ENCODE data around the gene CAAP1.

DNA sequence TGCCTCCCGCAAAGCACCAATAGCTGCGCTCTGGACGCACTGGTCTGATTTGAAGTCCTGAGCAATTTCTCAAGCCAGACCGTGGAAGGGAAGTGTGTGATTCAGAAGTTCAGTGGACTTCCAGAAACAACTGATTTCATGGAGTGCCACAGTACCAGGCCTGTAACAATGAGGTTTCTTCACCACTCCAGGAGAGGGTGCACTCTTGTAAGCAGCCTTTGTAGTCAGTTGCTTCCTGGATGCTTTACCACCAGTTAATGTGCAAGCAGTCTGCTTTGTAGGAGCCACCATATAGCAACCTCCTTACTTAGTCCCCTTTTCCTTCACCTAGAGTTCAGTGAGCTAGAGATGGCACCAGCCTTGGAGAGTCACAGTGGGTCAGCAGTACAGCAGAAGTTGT lies 12.3 kb downstream of the CAAP1 start:
- TF ChIP-seq TAF1 (IDR thresholded peaks at IDR 0.05; ENCODE audit: borderline replicate concordance, insufficient read depth, low read length): no peak
- TF ChIP-seq SIN3A (IDR thresholded peaks at IDR 0.05; ENCODE audit: borderline replicate concordance, insufficient read depth, low read length): no peak

Data from PFSK-1 (cell line).